ENCODE results near the gene ERBB4. TPM values are rescaled to one million over a fixed set of nuclear protein-coding genes. Genes with fewer than 3 reads are reported as not detected.

Gene ERBB4
- total RNA-seq, 1 donor from 2014 or later, result 8.3 TPM

DNA sequence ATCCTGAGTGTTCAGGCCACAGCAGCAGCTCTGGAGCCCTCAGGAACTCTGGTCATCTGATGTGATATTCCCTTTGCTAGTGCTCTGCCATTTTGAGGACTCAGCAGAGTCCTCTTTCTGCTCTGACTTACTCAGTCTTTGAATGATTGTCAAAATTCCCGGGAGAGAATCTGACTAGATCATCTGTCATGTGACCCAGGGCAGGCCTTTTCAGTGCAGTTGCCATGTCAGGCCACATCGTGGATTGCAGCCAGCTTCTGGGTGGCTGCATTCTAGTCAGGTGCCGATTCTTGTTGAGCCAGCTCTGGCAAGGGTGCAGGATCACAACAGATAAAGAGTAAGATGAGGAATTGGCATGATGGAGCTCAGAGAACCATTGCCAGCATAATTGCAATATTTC, 1186.6 kb downstream of the ERBB4 start:
- no peak for DNase-seq
- TF ChIP-seq, protein P1, sequence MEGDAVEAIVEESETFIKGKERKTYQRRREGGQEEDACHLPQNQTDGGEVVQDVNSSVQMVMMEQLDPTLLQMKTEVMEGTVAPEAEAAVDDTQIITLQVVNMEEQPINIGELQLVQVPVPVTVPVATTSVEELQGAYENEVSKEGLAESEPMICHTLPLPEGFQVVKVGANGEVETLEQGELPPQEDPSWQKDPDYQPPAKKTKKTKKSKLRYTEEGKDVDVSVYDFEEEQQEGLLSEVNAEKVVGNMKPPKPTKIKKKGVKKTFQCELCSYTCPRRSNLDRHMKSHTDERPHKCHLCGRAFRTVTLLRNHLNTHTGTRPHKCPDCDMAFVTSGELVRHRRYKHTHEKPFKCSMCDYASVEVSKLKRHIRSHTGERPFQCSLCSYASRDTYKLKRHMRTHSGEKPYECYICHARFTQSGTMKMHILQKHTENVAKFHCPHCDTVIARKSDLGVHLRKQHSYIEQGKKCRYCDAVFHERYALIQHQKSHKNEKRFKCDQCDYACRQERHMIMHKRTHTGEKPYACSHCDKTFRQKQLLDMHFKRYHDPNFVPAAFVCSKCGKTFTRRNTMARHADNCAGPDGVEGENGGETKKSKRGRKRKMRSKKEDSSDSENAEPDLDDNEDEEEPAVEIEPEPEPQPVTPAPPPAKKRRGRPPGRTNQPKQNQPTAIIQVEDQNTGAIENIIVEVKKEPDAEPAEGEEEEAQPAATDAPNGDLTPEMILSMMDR (IDR thresholded peaks at IDR 0.05; ENCODE audit: borderline replicate concordance), result no peak
- H3K27me3 ChIP-seq (ENCODE audit: low read depth), result no peaks in the 10 kb centered on the region
- no peak overlapping the region for H3K4me3 ChIP-seq
- intact Hi-C loops (cut with micrococcal nuclease), result no loop called here
- H3K27ac ChIP-seq (replicated peaks), result no peak overlapping the region
- no peaks in the 10 kb centered on the region for H3K4me1 ChIP-seq
- no peaks in the 10 kb centered on the region for H3K36me3 ChIP-seq
- H3K9me3 ChIP-seq (replicated peaks), result peaks cover 7% of the 10 kb centered on the region

GRCh38 chr2:211349031-211349430, 1189.6 kb downstream of the ERBB4 start:
- DNase-seq, result no peak
- Histone ChIP-seq H3K27me3 (ENCODE audit: low read depth) (no peaks in the 10 kb centered on the region), H3K9me3 (replicated peaks) (peaks cover 8% of the 10 kb centered on the region), H3K4me3 (no peak overlapping the region), H3K4me1 (no peaks in the 10 kb centered on the region), H3K27ac (replicated peaks) (no peak overlapping the region), H3K36me3 (no peaks in the 10 kb centered on the region)
- intact Hi-C loops (cut with micrococcal nuclease), result no loop called here
- TF ChIP-seq, protein P1 (IDR thresholded peaks at IDR 0.05; ENCODE audit: borderline replicate concordance), result no peak

- Histone ChIP-seq H3K27ac (replicated peaks) (no peak overlapping the region), H3K4me3 (no peak overlapping the region), H3K9me3 (replicated peaks) (peaks cover 8% of the 10 kb centered on the region), H3K36me3 (no peaks in the 10 kb centered on the region), H3K27me3 (ENCODE audit: low read depth) (no peaks in the 10 kb centered on the region), H3K4me1 (no peaks in the 10 kb centered on the region)
- DNase-seq, result no peak
- TF ChIP-seq, protein P1 (IDR thresholded peaks at IDR 0.05; ENCODE audit: borderline replicate concordance), result no peak
- intact Hi-C loops (cut with micrococcal nuclease), result no loop called here
Measured at GRCh38 chr2:211347328-211347727, 1191.3 kb downstream of the ERBB4 start.

DNA sequence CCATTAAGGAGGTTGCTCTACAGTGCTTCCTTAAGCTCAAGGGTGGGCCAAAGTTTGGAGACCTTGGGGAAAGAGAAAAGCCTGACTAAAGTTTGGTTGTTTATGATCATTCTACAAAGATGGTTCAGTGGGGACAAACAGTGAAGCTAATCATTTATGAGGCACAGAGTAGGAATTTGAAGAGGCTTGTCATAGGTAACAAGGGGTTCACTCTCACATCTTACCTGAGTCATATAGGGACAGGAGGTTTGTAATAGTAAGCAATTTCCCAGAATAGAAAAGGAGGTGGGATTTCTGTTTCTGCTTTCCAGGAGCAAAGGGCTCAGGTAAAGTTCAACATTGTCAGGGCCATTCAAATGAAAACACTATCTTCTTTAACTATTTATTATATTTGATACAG, 1194.3 kb downstream of the ERBB4 start:
- intact Hi-C loops (cut with micrococcal nuclease), result no loop called here
- H3K4me3 ChIP-seq, result no peak overlapping the region
- DNase-seq, result no peak
- no peaks in the 10 kb centered on the region for H3K36me3 ChIP-seq
- TF ChIP-seq, protein P1 (IDR thresholded peaks at IDR 0.05; ENCODE audit: borderline replicate concordance), result no peak
- H3K27me3 ChIP-seq (ENCODE audit: low read depth), result no peaks in the 10 kb centered on the region
- H3K9me3 ChIP-seq (replicated peaks), result peaks cover 8% of the 10 kb centered on the region
- no peaks in the 10 kb centered on the region for H3K4me1 ChIP-seq
- no peak overlapping the region for H3K27ac ChIP-seq (replicated peaks)

- DNase-seq, result no peak
- Histone ChIP-seq H3K36me3 (no peaks in the 10 kb centered on the region), H3K9me3 (replicated peaks) (no peaks in the 10 kb centered on the region), H3K27ac (replicated peaks) (no peak overlapping the region), H3K4me1 (no peaks in the 10 kb centered on the region), H3K27me3 (ENCODE audit: low read depth) (no peaks in the 10 kb centered on the region), H3K4me3 (no peak overlapping the region)
- TF ChIP-seq, protein P1 (IDR thresholded peaks at IDR 0.05; ENCODE audit: borderline replicate concordance), result no peak
- intact Hi-C loops (cut with micrococcal nuclease), result no loop called here
Measured at GRCh38 chr2:211333377-211333776, 1205.2 kb downstream of the ERBB4 start.

- DNase-seq, result no peak
- intact Hi-C loops (cut with micrococcal nuclease), result no loop called here
- Histone ChIP-seq H3K36me3 (no peaks in the 10 kb centered on the region), H3K27ac (replicated peaks) (no peak overlapping the region), H3K4me3 (no peak overlapping the region), H3K27me3 (ENCODE audit: low read depth) (no peaks in the 10 kb centered on the region), H3K9me3 (replicated peaks) (no peaks in the 10 kb centered on the region), H3K4me1 (no peaks in the 10 kb centered on the region)
- TF ChIP-seq, protein P1 (IDR thresholded peaks at IDR 0.05; ENCODE audit: borderline replicate concordance), result no peak
Measured at GRCh38 chr2:211331736-211332135, 1206.9 kb downstream of the ERBB4 start.
